ENCODE measurements around the gene TRNP1.

DNA sequence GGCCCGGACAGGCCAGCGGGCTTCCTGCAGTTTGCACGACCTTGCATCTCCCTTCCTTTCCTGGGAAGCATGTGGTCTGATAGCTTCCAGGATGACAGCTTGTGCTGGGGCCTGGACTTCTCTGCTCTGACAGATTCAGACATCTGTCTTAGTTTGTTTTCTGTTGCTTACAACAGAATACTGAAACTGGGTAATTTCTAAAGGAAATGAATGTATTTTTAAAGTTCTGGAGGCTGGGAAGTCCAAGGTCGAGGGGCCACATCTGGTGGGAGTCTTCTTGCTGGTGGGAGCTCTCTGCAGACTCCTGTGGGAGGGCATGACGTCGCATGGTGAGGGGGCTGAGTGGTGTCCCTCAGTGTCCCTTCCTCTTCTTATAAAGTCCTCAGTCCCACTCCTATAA lies 54.4 kb downstream of the TRNP1 start:
- TF ChIP-seq TAF1 (IDR thresholded peaks at IDR 0.05; ENCODE audit: low read depth) = no peak
- TF ChIP-seq, protein P1, sequence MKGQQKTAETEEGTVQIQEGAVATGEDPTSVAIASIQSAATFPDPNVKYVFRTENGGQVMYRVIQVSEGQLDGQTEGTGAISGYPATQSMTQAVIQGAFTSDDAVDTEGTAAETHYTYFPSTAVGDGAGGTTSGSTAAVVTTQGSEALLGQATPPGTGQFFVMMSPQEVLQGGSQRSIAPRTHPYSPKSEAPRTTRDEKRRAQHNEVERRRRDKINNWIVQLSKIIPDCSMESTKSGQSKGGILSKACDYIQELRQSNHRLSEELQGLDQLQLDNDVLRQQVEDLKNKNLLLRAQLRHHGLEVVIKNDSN (IDR thresholded peaks at IDR 0.05) = no peak
- TF ChIP-seq, protein P2, sequence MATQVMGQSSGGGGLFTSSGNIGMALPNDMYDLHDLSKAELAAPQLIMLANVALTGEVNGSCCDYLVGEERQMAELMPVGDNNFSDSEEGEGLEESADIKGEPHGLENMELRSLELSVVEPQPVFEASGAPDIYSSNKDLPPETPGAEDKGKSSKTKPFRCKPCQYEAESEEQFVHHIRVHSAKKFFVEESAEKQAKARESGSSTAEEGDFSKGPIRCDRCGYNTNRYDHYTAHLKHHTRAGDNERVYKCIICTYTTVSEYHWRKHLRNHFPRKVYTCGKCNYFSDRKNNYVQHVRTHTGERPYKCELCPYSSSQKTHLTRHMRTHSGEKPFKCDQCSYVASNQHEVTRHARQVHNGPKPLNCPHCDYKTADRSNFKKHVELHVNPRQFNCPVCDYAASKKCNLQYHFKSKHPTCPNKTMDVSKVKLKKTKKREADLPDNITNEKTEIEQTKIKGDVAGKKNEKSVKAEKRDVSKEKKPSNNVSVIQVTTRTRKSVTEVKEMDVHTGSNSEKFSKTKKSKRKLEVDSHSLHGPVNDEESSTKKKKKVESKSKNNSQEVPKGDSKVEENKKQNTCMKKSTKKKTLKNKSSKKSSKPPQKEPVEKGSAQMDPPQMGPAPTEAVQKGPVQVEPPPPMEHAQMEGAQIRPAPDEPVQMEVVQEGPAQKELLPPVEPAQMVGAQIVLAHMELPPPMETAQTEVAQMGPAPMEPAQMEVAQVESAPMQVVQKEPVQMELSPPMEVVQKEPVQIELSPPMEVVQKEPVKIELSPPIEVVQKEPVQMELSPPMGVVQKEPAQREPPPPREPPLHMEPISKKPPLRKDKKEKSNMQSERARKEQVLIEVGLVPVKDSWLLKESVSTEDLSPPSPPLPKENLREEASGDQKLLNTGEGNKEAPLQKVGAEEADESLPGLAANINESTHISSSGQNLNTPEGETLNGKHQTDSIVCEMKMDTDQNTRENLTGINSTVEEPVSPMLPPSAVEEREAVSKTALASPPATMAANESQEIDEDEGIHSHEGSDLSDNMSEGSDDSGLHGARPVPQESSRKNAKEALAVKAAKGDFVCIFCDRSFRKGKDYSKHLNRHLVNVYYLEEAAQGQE (IDR thresholded peaks at IDR 0.05; ENCODE audit: low read depth) = no peak
- no peak for TF ChIP-seq TCF12 (IDR thresholded peaks at IDR 0.05; ENCODE audit: low read depth)
- TF ChIP-seq, protein P3, sequence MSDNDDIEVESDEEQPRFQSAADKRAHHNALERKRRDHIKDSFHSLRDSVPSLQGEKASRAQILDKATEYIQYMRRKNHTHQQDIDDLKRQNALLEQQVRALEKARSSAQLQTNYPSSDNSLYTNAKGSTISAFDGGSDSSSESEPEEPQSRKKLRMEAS (IDR thresholded peaks at IDR 0.05) = no peak
- no peak for TF ChIP-seq NFIC (IDR thresholded peaks at IDR 0.05)
- TF ChIP-seq RAD21 (IDR thresholded peaks at IDR 0.05; ENCODE audit: low read depth) = no peak
- TF ChIP-seq CREB1 (IDR thresholded peaks at IDR 0.05; ENCODE audit: low read depth) = no peak
- TF ChIP-seq EGR1 (IDR thresholded peaks at IDR 0.05) = no peak
- no peak for TF ChIP-seq EP300 (IDR thresholded peaks at IDR 0.05; ENCODE audit: borderline replicate concordance)
- TF ChIP-seq TEAD4 (IDR thresholded peaks at IDR 0.05) = no peak
- TF ChIP-seq YY1 (IDR thresholded peaks at IDR 0.05; ENCODE audit: low read depth) = no peak

Measured in Ishikawa (cell line).